Measurements from ENCODE around the gene ARHGAP22.

ARHGAP22 gene

DNA sequence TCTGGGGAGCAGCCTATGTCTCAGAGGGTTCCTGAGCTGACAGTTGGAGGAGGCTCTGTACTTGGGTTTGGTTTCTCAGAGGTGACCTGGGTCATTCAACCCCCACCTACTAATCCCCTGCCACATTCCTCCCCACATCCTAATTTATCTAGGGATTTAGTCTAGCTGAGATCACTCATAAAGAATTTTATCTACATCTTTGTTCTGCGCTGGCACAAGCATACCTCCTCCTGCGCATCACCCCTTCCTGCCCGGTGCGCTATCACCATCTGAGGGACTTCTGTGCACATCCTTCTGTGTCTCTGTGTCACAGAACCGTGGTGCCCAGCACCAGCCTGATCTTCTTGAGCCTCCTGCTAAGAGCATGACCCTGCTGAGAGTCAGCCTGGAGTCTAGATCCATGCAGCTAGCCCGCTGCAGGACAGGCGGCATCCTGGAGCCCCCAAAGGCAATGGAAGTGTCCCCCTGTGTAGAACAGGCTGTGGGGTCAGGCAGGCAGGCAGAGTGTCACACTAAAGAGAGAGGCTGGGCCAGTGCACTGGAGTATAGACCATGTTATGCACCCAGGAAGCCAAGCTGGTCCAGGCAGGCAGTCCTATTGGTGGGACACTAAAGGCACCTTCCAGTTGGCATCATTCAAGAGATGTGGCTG lies 63.6 kb downstream of the ARHGAP22 start:
- Mint-ChIP-seq H3K27me3 (peaks cover 4 to 7% of the 10 kb centered on the region in 2 donors), H3K4me3 (no peak overlapping the region), H3K36me3 (peaks cover 6 to 14% of the 10 kb centered on the region in 2 donors), H3K27ac (no peak overlapping the region), H3K4me1 (no peaks in the 10 kb centered on the region), H3K9me3 (no peaks in the 10 kb centered on the region)
- no peak for ATAC-seq (replicated peaks)
- DNase-seq, result no peak

DNA sequence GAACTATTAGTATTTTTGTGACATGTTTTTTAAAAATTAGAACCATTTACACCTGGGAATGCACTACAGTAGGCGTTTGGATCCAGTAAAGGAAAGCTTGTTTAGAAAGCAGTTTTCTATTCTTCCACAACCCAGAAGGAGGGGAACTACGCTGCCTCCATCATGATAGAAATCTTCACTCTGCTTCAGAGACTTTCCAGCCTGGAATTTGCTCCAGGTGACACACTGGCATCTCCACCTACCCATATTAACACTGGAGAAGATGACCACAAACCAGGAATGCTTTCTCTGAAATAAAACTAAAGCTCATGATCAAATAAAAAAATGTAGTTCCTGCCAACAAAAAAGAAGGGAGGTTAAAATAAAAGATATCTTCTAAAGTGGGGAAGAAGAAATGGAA lies 66.3 kb downstream of the ARHGAP22 start:
- Mint-ChIP-seq H3K27ac (no peak overlapping the region), H3K27me3 (peaks cover 4 to 7% of the 10 kb centered on the region in 2 donors), H3K4me1 (no peaks in the 10 kb centered on the region), H3K9me3 (peaks cover 0 to 2% of the 10 kb centered on the region in 2 donors), H3K4me3 (no peak overlapping the region), H3K36me3 (peaks cover 13 to 14% of the 10 kb centered on the region in 2 donors)
- DNase-seq (no peak), ATAC-seq (replicated peaks) (no peak)

DNA sequence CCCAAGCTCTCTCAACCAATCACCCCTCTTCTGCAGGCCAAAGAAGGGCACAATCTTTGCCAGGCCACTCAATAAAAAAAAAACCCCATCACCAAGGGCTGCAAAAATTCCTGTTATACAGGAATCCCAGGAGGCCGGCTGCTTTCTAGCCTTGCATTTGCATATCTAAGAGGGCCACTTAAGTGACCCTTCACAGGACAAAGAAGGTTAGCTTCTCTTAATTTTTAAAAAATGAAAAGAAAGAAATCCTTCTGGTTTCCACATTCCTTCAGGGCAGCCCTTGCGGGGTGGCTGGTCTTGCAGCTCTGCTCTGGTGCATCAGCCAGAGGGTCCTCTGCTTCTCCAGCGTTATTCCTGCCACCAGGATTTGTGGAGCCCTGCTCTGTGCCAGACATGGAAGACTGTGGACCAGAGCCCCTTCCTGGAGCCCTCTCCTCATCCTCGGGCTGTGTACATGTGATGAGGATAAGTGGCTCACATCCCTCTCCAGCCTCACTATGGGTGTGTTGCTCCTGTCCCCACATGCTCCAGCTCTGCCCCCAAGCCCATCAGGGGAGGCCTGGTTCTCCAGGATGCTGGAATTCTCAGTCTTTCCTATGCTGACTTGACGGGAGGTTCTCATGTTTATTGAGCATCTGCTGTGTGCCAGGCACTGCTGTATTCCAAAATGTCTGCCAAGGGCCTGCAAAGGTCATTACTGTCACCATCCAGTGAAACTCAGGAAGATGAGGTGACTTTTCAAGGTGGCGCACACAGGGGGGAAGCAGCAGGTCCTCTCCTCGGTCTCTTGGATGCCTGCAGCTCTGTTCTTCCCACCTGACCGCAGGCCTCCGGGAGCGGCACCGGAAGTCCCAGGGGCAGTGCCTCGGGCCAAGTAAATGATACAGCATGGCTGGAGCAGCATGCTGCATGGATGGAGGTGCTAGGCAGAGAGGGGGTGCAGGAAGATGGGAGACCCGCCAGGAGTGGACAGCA lies 67.7 kb downstream of the ARHGAP22 start:
- peaks cover 14 to 18% of the 10 kb centered on the region in 2 donors for H3K36me3 Mint-ChIP-seq
- H3K27me3 Mint-ChIP-seq, result peaks cover 0 to 7% of the 10 kb centered on the region in 2 donors
- DNase-seq (no peak), ATAC-seq (replicated peaks) (no peak)
- no peak overlapping the region for H3K4me3 Mint-ChIP-seq
- no peaks in the 10 kb centered on the region for H3K4me1 Mint-ChIP-seq
- no peak overlapping the region for H3K27ac Mint-ChIP-seq
- peaks cover 0 to 2% of the 10 kb centered on the region in 2 donors for H3K9me3 Mint-ChIP-seq

DNA sequence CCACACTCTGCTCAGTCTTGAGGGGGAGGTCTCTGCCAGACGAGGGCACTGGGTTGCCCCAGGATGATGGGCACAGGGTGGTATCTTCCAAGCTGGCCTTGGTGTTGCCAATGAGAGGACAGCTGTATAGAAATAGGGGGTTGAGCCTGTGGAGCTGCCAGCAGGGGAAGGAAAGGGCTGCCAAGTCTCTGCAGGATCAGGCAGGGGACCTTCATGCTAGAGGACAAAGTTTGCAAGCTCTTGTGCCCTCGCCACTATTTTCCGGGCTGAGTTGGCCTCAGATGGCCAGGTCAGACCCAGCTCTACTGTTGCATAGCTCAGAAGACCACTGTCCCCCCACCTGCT lies 68.7 kb downstream of the ARHGAP22 start:
- Mint-ChIP-seq H3K27ac (no peak overlapping the region), H3K36me3 (peaks cover 14 to 18% of the 10 kb centered on the region in 2 donors), H3K4me3 (no peak overlapping the region), H3K4me1 (no peaks in the 10 kb centered on the region), H3K27me3 (no peaks in the 10 kb centered on the region), H3K9me3 (peaks cover 0 to 2% of the 10 kb centered on the region in 2 donors)
- no peak for DNase-seq
- no peak for ATAC-seq (replicated peaks)

DNA sequence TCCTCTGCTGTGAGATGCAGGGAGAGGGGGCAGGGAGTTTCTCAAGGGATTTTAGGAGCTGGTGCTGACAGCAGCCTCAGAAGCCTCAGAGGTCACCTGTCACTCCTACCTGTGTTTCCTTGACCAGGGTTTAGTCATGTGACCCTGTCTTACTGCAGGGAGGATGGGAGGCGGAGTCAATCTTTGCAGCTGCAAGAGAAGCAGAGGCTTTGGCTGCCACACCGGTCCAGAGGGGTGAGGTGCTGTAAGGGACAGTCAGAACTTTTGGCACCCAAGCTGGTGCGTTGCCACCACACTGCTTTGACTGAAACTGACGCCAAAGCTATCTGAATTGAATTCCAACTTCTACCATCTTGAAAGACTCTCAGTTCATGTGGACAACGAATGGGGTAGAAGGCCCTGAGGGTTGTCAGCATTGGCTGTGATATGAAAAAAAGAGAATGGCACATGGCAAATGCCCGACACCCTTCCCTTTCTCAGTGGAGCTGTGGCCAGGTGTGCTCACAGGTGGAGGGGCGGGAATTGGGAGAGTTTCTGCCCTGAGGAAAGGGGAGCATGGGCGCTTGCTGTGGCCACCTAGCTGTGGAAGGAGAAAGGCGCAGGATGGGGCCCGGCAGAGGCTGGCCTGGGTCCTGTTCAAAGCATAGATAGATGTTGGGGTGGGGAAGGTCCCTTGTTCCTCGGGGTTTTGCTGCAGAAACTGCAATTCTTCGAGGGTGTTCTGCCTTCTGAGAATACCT lies 69.3 kb downstream of the ARHGAP22 start:
- Mint-ChIP-seq H3K4me1 (no peaks in the 10 kb centered on the region), H3K9me3 (peaks cover 0 to 2% of the 10 kb centered on the region in 2 donors), H3K36me3 (peaks cover 14 to 18% of the 10 kb centered on the region in 2 donors), H3K27ac (peak overlapping the region; percentile 63), H3K27me3 (no peaks in the 10 kb centered on the region), H3K4me3 (no peak overlapping the region)
- no peak for ATAC-seq (replicated peaks)
- no peak for DNase-seq

DNA sequence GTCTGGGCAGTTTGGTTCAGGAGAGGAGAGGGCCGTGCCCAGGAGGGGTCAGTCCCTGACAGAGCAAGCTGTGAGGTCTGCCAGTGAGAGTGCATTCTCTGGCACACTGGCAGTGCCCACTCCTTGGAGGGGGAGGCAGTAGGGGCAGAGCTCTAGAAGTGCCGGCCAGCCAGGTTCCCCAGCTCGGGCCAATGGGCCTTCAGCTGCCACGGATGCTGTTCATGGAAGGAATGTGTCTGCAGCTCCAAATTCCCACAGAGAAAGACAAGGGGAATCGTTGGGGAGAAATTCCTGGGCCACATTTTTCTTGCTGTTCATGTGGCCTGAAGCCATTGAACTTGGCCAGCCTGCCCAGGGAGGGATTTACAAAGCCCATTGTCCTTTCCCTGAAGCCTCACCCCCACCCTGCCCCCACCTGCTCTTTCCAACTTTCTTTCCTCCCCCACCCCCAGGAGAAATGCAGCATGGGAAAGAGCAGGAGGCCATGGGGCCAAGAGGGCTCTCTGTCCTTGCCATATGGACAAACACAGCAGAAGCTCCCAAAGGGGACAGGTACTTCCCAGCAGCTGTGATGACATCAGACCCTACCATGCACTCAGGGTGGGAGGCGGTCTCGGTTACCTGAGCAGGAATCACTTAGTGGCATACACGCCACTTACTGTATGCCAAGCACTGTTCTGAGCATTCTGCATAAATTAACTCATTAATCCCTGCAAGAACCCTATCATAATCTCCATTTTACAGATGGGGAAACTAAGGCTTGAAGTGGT lies 70.7 kb downstream of the ARHGAP22 start:
- peaks cover 0 to 1% of the 10 kb centered on the region in 2 donors for H3K4me1 Mint-ChIP-seq
- peaks cover 14 to 23% of the 10 kb centered on the region in 2 donors for H3K36me3 Mint-ChIP-seq
- H3K9me3 Mint-ChIP-seq, result peaks cover 0 to 2% of the 10 kb centered on the region in 2 donors
- no peak for DNase-seq
- no peak overlapping the region for H3K27ac Mint-ChIP-seq
- no peak for ATAC-seq (replicated peaks)
- H3K4me3 Mint-ChIP-seq, result no peak overlapping the region
- peaks cover 6 to 7% of the 10 kb centered on the region in 2 donors for H3K27me3 Mint-ChIP-seq

DNA sequence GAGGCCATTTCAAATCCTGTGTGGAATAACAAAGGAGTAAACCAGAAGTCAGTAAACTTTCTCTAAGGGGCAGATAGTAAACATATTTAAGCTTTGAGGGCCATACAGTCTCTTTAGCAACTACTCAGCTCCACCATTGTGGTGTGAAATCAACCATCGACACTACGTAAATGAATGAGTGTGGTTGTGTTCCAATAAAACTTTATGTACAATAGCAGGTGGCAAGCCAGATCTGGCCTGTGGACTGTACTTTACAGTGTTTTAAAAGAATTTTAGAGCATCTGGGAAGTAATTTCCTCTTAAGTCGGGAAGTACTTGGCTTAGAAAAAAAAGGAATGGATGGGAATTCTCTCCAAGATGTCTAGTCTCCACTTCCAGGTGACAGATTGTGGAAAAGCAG lies 71.3 kb downstream of the ARHGAP22 start:
- Mint-ChIP-seq H3K27me3 (peaks cover 10 to 12% of the 10 kb centered on the region in 2 donors), H3K9me3 (peaks cover 0 to 2% of the 10 kb centered on the region in 2 donors), H3K27ac (no peak overlapping the region), H3K4me3 (no peak overlapping the region), H3K36me3 (peaks cover 19 to 25% of the 10 kb centered on the region in 2 donors), H3K4me1 (peaks cover 0 to 1% of the 10 kb centered on the region in 2 donors)
- DNase-seq (no peak), ATAC-seq (replicated peaks) (no peak)

DNA sequence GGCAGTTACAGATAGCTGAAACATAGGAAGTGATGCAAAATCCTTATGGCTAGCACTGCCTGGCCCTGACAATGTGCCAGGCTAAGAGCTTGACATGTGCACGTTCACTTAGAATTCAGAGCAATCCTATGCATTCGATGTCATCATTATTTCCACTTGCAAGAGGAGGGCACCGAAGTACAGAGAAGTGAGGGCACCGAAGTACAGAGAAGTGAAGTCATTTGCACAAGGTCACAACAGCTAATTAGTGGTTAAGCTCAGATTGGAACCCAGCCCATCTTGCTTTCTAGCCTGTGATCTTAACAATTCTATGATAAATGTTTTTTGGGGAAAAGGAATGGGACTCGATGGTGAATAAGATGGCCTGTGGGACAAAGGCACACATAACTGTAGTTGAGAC lies 73.4 kb downstream of the ARHGAP22 start:
- DNase-seq (no peak), ATAC-seq (replicated peaks) (no peak)
- peaks cover 25 to 30% of the 10 kb centered on the region in 2 donors for H3K27me3 Mint-ChIP-seq
- no peak overlapping the region for H3K4me3 Mint-ChIP-seq
- peaks cover 0 to 1% of the 10 kb centered on the region in 2 donors for H3K4me1 Mint-ChIP-seq
- peaks cover 4 to 7% of the 10 kb centered on the region in 2 donors for H3K9me3 Mint-ChIP-seq
- H3K27ac Mint-ChIP-seq, result no peak overlapping the region
- peaks cover 13 to 24% of the 10 kb centered on the region in 2 donors for H3K36me3 Mint-ChIP-seq

DNA sequence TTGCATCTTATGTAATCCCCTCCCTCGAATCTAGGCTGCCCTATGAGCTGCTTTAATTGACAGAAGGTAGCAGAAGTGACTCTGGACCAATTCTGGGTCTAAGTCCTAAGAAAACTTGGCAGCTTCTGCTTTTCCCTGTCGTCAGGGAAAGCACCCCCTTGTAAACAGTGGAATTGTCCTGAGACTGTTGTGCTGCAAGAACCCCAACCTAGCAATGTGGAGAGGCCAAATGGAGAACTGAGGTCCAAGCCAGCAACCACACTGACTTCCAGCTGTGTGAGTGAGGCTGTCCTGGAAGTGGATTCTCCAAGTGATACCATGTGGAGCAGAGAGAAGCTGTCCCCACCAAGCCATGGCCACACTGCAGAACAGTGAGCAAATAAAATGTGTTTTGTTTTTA lies 75.5 kb downstream of the ARHGAP22 start:
- H3K36me3 Mint-ChIP-seq, result peaks cover 18 to 22% of the 10 kb centered on the region in 2 donors
- H3K27me3 Mint-ChIP-seq, result peaks cover 44 to 49% of the 10 kb centered on the region in 2 donors
- H3K27ac Mint-ChIP-seq, result no peak overlapping the region
- ATAC-seq (replicated peaks), result no peak
- peaks cover 4 to 5% of the 10 kb centered on the region in 2 donors for H3K9me3 Mint-ChIP-seq
- H3K4me1 Mint-ChIP-seq, result peaks cover 0 to 1% of the 10 kb centered on the region in 2 donors
- DNase-seq, result no peak
- no peak overlapping the region for H3K4me3 Mint-ChIP-seq

DNA sequence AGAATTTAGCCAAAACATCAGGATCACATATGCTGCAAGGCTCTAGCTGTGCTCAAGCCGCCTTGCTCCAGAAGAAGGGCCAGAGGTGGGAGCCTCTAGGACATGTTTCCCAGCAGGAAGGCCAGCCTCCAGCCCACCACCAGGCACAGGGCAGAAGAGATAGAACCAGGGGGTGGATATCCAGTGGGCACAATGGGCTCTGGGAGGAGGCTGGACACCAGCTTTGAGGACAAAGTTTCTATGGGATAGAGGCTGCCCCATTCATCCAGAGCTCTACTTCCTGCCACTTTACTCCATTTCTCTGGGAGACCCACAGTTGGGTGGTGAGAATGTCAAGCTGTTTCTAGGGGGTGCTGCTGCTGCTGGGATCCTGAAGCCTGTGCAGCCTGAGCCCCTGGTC lies 77.1 kb downstream of the ARHGAP22 start:
- DNase-seq (no peak), ATAC-seq (replicated peaks) (no peak)
- H3K4me1 Mint-ChIP-seq, result peaks cover 0 to 1% of the 10 kb centered on the region in 2 donors
- peaks cover 44 to 49% of the 10 kb centered on the region in 2 donors for H3K27me3 Mint-ChIP-seq
- H3K27ac Mint-ChIP-seq, result no peak overlapping the region
- peaks cover 15 to 18% of the 10 kb centered on the region in 2 donors for H3K36me3 Mint-ChIP-seq
- no peak overlapping the region for H3K4me3 Mint-ChIP-seq
- H3K9me3 Mint-ChIP-seq, result peaks cover 4 to 5% of the 10 kb centered on the region in 2 donors

DNA sequence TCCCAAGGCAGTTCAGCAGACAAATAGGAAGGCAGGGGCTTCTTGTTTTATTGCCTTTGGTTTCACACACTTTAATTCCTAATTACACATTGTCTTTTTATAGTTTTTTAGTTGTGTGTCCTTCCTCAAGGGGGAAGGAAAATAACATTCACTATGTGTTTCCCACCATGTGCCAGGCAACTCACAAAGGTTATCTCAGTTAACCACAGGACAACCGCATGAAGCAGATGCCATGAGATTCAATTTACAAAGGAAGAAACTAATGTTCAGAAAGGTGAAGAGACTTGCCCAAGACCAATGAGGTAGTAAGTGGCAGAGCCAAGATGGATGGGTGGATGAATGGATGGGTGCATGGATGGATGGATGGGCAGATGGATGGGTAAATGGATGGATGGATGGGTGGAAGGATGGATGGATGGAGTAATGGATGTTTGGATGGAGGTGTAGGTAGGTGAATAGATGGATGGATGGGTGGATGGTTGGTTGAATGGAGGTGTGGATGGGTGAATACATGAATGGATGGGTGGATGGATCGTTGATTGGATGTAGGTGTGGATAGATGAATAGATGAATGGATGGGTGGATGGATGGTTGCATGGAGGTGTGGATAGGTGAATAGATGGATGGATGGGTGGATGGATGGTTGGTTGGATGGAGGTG lies 77.9 kb downstream of the ARHGAP22 start:
- no peak for DNase-seq
- peaks cover 4 to 5% of the 10 kb centered on the region in 2 donors for H3K9me3 Mint-ChIP-seq
- H3K4me3 Mint-ChIP-seq, result no peak overlapping the region
- no peak overlapping the region for H3K27ac Mint-ChIP-seq
- peaks cover 48 to 56% of the 10 kb centered on the region in 2 donors for H3K27me3 Mint-ChIP-seq
- H3K4me1 Mint-ChIP-seq, result peaks cover 0 to 1% of the 10 kb centered on the region in 2 donors
- H3K36me3 Mint-ChIP-seq, result peaks cover 15 to 18% of the 10 kb centered on the region in 2 donors
- no peak for ATAC-seq (replicated peaks)

DNA sequence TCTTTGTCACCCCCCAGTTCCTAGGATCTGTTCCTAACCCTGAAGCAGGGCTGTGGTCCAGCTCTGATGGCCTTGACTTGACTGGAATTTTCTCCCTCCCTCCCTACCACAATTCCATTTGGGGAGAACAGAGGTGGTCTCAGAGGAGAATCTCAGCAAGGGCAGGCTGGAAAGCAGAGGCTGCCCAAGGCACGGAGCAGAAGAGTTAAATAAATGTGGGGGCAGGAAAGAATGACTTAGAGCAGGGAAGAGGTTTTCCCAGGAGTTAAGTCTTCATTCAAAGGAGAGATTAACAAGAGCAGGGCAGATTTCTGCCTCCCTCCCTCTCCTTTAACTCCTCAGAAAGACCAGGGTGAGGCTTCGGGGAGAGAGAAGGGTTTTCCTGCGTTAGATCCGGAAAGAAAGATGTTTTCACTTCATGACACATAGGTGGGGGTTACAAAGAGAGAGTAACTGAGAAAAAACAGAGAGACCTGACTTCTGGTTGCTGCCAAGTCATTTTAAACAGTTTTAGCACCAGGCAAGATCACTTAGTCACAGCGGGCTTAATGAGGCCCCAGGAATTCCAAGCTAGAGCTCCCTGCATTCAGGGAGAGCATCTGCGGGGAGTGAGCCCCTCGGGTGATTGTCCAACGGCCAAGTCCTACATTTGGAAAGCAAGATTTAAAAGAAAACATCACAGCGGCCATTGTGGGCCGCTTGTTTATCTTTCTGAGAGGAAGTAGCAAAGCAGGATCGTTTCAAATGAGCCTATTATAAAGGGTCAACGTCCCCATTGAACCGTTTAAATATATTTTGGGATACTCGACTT lies 78.7 kb downstream of the ARHGAP22 start:
- H3K36me3 Mint-ChIP-seq, result peaks cover 15 to 18% of the 10 kb centered on the region in 2 donors
- peaks cover 0 to 1% of the 10 kb centered on the region in 2 donors for H3K4me1 Mint-ChIP-seq
- no peak overlapping the region for H3K4me3 Mint-ChIP-seq
- no peak for DNase-seq
- peaks cover 54 to 57% of the 10 kb centered on the region in 2 donors for H3K27me3 Mint-ChIP-seq
- H3K9me3 Mint-ChIP-seq, result peaks cover 4 to 5% of the 10 kb centered on the region in 2 donors
- ATAC-seq (replicated peaks), result no peak
- no peak overlapping the region for H3K27ac Mint-ChIP-seq

All from stimulated activated naive B cell treated with anti-CD40 and anti-IgM and Interleukin-4, amounts not matched to agents 10 μg/mL and 1 μg/mL and 100 μg/mL, for 72 hours (primary cell).